ENCODE data around the gene PPFIA1.

Gene PPFIA1

GRCh38 chr11:70270104-70270876 is at the start of gene PPFIA1:
Gene PPFIA1, plus strand, starts transcription at chr11:70270690. Its CDS starts 1,483 bp downstream, at chr11:70272173.
- peak; percentile 91 for FAIRE-seq

GRCh38 chr11:70220920-70221319 is 49.6 kb upstream of the PPFIA1 start:
- no peak for DNase-seq (ENCODE audit: extremely low spot score, insufficient read length, low read depth)

More at GRCh38 chr11:70270104-70270876, at the start of gene PPFIA1:
- peak; percentile 99 for DNase-seq (ENCODE audit: extremely low spot score, insufficient read length, low read depth)

GRCh38 chr11:70225681-70226177 is 44.8 kb upstream of the PPFIA1 start:
- FAIRE-seq (no peak), DNase-seq (ENCODE audit: extremely low spot score, insufficient read length, low read depth) (no peak)

More at GRCh38 chr11:70220920-70221319, 49.6 kb upstream of the PPFIA1 start:
- no peak for FAIRE-seq

GRCh38 chr11:70226183-70226582 is 44.3 kb upstream of the PPFIA1 start:
- no peak for FAIRE-seq
- no peak for DNase-seq (ENCODE audit: extremely low spot score, insufficient read length, low read depth)

- no peak for DNase-seq (ENCODE audit: extremely low spot score, insufficient read length, low read depth)
- no peak for FAIRE-seq
These were observed 43.5 kb upstream of the PPFIA1 start for GRCh38 chr11:70226967-70227366.

GRCh38 chr11:70229737-70230136 is 40.8 kb upstream of the PPFIA1 start:
- FAIRE-seq (no peak), DNase-seq (ENCODE audit: extremely low spot score, insufficient read length, low read depth) (no peak)

- FAIRE-seq: no peak
These were observed 40.2 kb upstream of the PPFIA1 start for GRCh38 chr11:70230151-70230839.

GRCh38 chr11:70230840-70231710 is 39.4 kb upstream of the PPFIA1 start:
- DNase-seq (ENCODE audit: extremely low spot score, insufficient read length, low read depth) (no peak), FAIRE-seq (no peak)

More at GRCh38 chr11:70230151-70230839, 40.2 kb upstream of the PPFIA1 start:
- no peak for DNase-seq (ENCODE audit: extremely low spot score, insufficient read length, low read depth)

GRCh38 chr11:70233034-70233433 is 37.5 kb upstream of the PPFIA1 start:
- FAIRE-seq (no peak), DNase-seq (ENCODE audit: extremely low spot score, insufficient read length, low read depth) (no peak)

- DNase-seq (ENCODE audit: extremely low spot score, insufficient read length, low read depth) (no peak), FAIRE-seq (no peak)
These were observed 37.0 kb upstream of the PPFIA1 start for GRCh38 chr11:70233511-70233934.

- no peak for FAIRE-seq
- no peak for DNase-seq (ENCODE audit: extremely low spot score, insufficient read length, low read depth)
These were observed 36.5 kb upstream of the PPFIA1 start for GRCh38 chr11:70233962-70234361.

- FAIRE-seq: no peak
These were observed 30.2 kb upstream of the PPFIA1 start for GRCh38 chr11:70240337-70240736.

GRCh38 chr11:70241709-70242108 is 28.8 kb upstream of the PPFIA1 start:
- FAIRE-seq: no peak

More at GRCh38 chr11:70240337-70240736, 30.2 kb upstream of the PPFIA1 start:
- no peak for DNase-seq (ENCODE audit: extremely low spot score, insufficient read length, low read depth)

GRCh38 chr11:70242885-70243284 is 27.6 kb upstream of the PPFIA1 start:
- FAIRE-seq: no peak
- DNase-seq (ENCODE audit: extremely low spot score, insufficient read length, low read depth): no peak

More at GRCh38 chr11:70241709-70242108, 28.8 kb upstream of the PPFIA1 start:
- no peak for DNase-seq (ENCODE audit: extremely low spot score, insufficient read length, low read depth)

- no peak for FAIRE-seq
- no peak for DNase-seq (ENCODE audit: extremely low spot score, insufficient read length, low read depth)
These were observed 26.4 kb upstream of the PPFIA1 start for GRCh38 chr11:70243912-70244652.

- no peak for FAIRE-seq
- DNase-seq (ENCODE audit: extremely low spot score, insufficient read length, low read depth): no peak
These were observed 25.8 kb upstream of the PPFIA1 start for GRCh38 chr11:70244698-70245097.

- FAIRE-seq (no peak), DNase-seq (ENCODE audit: extremely low spot score, insufficient read length, low read depth) (no peak)
These were observed 24.3 kb upstream of the PPFIA1 start for GRCh38 chr11:70246196-70246595.

- no peak for DNase-seq (ENCODE audit: extremely low spot score, insufficient read length, low read depth)
- FAIRE-seq: no peak
These were observed 23.3 kb upstream of the PPFIA1 start for GRCh38 chr11:70247042-70247709.

- no peak for DNase-seq (ENCODE audit: extremely low spot score, insufficient read length, low read depth)
- FAIRE-seq: no peak
These were observed 22.8 kb upstream of the PPFIA1 start for GRCh38 chr11:70247710-70248072.
